ENCODE data around the gene ACSF2.

DNA sequence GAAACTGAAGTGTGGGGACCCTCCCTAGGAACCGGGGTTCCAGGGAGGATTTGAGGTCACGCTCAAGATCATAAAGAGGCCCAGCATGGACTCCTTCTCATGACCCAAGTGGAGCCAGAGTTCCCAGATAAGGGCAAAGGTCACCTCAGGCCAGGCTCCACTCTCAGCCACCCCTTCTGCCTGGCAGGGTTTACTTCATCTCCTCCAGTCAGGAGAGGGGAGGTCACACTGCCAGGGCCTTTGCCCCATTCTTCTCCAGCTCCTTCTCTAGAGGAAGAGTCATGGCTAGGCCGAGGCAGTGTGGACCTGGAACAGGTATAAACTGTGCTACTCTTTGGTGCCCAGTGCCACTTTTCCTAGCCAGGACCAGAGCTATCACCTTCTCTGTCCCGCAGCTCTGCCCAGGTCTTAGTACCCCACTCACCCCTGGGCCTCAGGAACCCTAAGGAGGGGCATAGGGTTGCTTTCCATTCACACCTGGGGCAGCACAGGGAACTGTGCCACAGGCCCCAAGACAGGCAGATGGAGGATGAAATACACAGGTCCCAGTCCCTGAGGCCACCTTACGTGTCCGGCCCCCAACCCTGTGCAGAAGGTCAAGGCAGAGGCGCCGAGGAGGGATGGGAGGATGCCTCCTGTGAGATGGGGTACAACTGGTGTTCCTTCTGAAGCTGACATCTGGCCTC lies 879 bp upstream of the ACSF2 start:
- TF ChIP-seq, protein P1, sequence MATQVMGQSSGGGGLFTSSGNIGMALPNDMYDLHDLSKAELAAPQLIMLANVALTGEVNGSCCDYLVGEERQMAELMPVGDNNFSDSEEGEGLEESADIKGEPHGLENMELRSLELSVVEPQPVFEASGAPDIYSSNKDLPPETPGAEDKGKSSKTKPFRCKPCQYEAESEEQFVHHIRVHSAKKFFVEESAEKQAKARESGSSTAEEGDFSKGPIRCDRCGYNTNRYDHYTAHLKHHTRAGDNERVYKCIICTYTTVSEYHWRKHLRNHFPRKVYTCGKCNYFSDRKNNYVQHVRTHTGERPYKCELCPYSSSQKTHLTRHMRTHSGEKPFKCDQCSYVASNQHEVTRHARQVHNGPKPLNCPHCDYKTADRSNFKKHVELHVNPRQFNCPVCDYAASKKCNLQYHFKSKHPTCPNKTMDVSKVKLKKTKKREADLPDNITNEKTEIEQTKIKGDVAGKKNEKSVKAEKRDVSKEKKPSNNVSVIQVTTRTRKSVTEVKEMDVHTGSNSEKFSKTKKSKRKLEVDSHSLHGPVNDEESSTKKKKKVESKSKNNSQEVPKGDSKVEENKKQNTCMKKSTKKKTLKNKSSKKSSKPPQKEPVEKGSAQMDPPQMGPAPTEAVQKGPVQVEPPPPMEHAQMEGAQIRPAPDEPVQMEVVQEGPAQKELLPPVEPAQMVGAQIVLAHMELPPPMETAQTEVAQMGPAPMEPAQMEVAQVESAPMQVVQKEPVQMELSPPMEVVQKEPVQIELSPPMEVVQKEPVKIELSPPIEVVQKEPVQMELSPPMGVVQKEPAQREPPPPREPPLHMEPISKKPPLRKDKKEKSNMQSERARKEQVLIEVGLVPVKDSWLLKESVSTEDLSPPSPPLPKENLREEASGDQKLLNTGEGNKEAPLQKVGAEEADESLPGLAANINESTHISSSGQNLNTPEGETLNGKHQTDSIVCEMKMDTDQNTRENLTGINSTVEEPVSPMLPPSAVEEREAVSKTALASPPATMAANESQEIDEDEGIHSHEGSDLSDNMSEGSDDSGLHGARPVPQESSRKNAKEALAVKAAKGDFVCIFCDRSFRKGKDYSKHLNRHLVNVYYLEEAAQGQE (IDR thresholded peaks at IDR 0.05; ENCODE audit: low read depth, low read length), result no peak
- TF ChIP-seq EP300 (IDR thresholded peaks at IDR 0.05; ENCODE audit: borderline replicate concordance in 1 of 2, low read depth in 1 of 2, low read length in 1 of 2) (no peak), FOXJ3 (CRISPR knock-in tag; IDR thresholded peaks at IDR 0.05) (no peak), TAF1 (IDR thresholded peaks at IDR 0.05; ENCODE audit: borderline replicate concordance, low read depth, low read length) (no peak), NRF1 (IDR thresholded peaks at IDR 0.05; ENCODE audit: low read depth, low read length) (no peak), RFX5 (IDR thresholded peaks at IDR 0.05; ENCODE audit: low read length) (no peak), POLR2AphosphoS5 (IDR thresholded peaks at IDR 0.05; ENCODE audit: low read depth, low read length) (no peak)
- TF ChIP-seq, protein P2, sequence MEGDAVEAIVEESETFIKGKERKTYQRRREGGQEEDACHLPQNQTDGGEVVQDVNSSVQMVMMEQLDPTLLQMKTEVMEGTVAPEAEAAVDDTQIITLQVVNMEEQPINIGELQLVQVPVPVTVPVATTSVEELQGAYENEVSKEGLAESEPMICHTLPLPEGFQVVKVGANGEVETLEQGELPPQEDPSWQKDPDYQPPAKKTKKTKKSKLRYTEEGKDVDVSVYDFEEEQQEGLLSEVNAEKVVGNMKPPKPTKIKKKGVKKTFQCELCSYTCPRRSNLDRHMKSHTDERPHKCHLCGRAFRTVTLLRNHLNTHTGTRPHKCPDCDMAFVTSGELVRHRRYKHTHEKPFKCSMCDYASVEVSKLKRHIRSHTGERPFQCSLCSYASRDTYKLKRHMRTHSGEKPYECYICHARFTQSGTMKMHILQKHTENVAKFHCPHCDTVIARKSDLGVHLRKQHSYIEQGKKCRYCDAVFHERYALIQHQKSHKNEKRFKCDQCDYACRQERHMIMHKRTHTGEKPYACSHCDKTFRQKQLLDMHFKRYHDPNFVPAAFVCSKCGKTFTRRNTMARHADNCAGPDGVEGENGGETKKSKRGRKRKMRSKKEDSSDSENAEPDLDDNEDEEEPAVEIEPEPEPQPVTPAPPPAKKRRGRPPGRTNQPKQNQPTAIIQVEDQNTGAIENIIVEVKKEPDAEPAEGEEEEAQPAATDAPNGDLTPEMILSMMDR (IDR thresholded peaks at IDR 0.05), result no peak
- TF ChIP-seq, protein P3, sequence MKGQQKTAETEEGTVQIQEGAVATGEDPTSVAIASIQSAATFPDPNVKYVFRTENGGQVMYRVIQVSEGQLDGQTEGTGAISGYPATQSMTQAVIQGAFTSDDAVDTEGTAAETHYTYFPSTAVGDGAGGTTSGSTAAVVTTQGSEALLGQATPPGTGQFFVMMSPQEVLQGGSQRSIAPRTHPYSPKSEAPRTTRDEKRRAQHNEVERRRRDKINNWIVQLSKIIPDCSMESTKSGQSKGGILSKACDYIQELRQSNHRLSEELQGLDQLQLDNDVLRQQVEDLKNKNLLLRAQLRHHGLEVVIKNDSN (IDR thresholded peaks at IDR 0.05; ENCODE audit: borderline replicate concordance, low read depth), result no peak

Data from SK-N-SH (cell line).